HepG2 (cell line): ENCODE results near the gene USP24. TPM values are rescaled to one million over a fixed set of nuclear protein-coding genes. Genes with fewer than 3 reads are reported as not detected.

Experiments used
- ATAC-seq: fragments of 200-7000 bp; cut with Tn5 transposase; 3 replicates; pipeline ENCODE4 v1.9.1; 2020; ENCODE audit warnings: mild to moderate bottlenecking, moderate library complexity
- BruUV-seq: library from RNA; stranded (reverse); fragments of 400-500 nt; replicated peaks from 2 replicates; lab custom pipeline; 2021; lab: Mats Ljungman, UMichigan
- CTCF ChIA-PET: fragments of 300-600 bp; formaldehyde crosslinking; extraction: SDS; loops from one replicate; lab custom pipeline; 2021; ENCODE audit warnings: low total read pairs, inconsistent platforms, low intra/inter-chr PET ratio; lab: Yijun Ruan, JAX
- POLR2A ChIA-PET: fragments of 350-600 bp; sonication (Branson Sonifier 250); formaldehyde crosslinking; loops from one replicate; lab custom pipeline; 2020; ENCODE audit warnings: antibody characterized with exemption, inconsistent platforms; lab: Yijun Ruan, JAX
- DNase-seq: peaks from one replicate; pipeline ENCODE4 v3.0.0-alpha.2; 2015; ENCODE audit warnings: low spot score
- FAIRE-seq: peaks from 3 replicates; lab custom pipeline; 2011; peaks lifted over from hg19 to GRCh38; lab: Jason Lieb, UNC
- H2AFZ ChIP-seq: one replicate; pipeline ENCODE4 v1.6.1; 2011; ENCODE audit warnings: low read length, inconsistent platforms
- H3K27ac ChIP-seq: fragments of 300-600 bp; 3 replicates; pipeline ENCODE4 v1.8.0; 2011; ENCODE audit warnings: mixed run types, mild to moderate bottlenecking, mixed read lengths, low read length, inconsistent platforms; ENCODE audit not compliant: insufficient read depth; ENCODE audit errors: extremely low read length
- H3K27me3 ChIP-seq, 2 experiments: fragments of 200-600 bp in 1 of 2; 2 replicates in 1 of 2; 3 replicates in 1 of 2; pipeline versions ENCODE4 v1.6.0 to v1.8.0; 2011; ENCODE audit warnings: low read length in 2 of 2, mild to moderate bottlenecking in 2 of 2, moderate library complexity in 2 of 2, inconsistent platforms in 1 of 2; ENCODE audit not compliant: insufficient read depth in 2 of 2, control insufficient read depth in 1 of 2
- H3K36me3 ChIP-seq, 2 experiments: fragments of 200-600 bp in 1 of 2; replicated peaks in 1 of 2; 2 replicates in 1 of 2; 3 replicates in 1 of 2; pipeline versions ENCODE4 v1.5.1 to v1.8.0; 2011; ENCODE audit warnings: low read length in 2 of 2, inconsistent platforms in 1 of 2; ENCODE audit not compliant: insufficient read depth in 2 of 2, control insufficient read depth in 1 of 2
- H3K4me1 ChIP-seq: 2 replicates; pipeline ENCODE4 v1.5.1; 2012; ENCODE audit warnings: low read length, inconsistent platforms; ENCODE audit not compliant: insufficient read depth
- H3K4me2 ChIP-seq: 2 replicates; pipeline ENCODE4 v1.6.0; 2011; ENCODE audit warnings: low read depth, low read length, inconsistent platforms
- H3K4me3 ChIP-seq, 3 experiments: fragments of 200-600 bp in 1 of 3; sonication (generic), shearing (Covaris generic) in 1 of 3; replicated peaks in 1 of 3; 2 replicates each; pipeline ENCODE4 v1.5.1; 2011 to 2016; ENCODE audit warnings: low read length in 3 of 3, inconsistent platforms in 2 of 3, low read depth in 2 of 3, mild to moderate bottlenecking in 2 of 3, control low read depth in 1 of 3, mixed read lengths in 1 of 3; ENCODE audit not compliant: insufficient read depth in 1 of 3
- H3K79me2 ChIP-seq: one replicate; pipeline ENCODE4 v1.6.1; 2011; ENCODE audit warnings: low read length, inconsistent platforms; ENCODE audit not compliant: insufficient read depth
- H3K9ac ChIP-seq: 2 replicates; pipeline ENCODE4 v1.6.0; 2011; ENCODE audit warnings: mild to moderate bottlenecking, low read depth, low read length, inconsistent platforms; ENCODE audit not compliant: insufficient read depth
- H3K9me3 ChIP-seq: 2 replicates; pipeline ENCODE4 v1.5.1; 2012; ENCODE audit warnings: mild to moderate bottlenecking, low read length
- H4K20me1 ChIP-seq: 2 replicates; pipeline ENCODE4 v1.6.0; 2011; ENCODE audit warnings: inconsistent platforms, mild to moderate bottlenecking, low read length, moderate library complexity; ENCODE audit not compliant: insufficient read depth
- NFATC3 ChIP-seq: sonication (generic); formaldehyde crosslinking; IDR thresholded peaks from 2 replicates; pipeline ENCODE4 v1.5.1; 2020; ENCODE audit warnings: mild to moderate bottlenecking, missing genetic modification reagents
- RORA ChIP-seq: sonication (generic); formaldehyde crosslinking; IDR thresholded peaks from 2 replicates; pipeline ENCODE4 v1.5.0; 2020; ENCODE audit warnings: mild to moderate bottlenecking, missing genetic modification reagents, moderate library complexity
- SMARCC2 ChIP-seq: fragments of 450-650 bp; IDR thresholded peaks from 2 replicates; pipeline ENCODE4 v1.6.1; 2017; ENCODE audit warnings: antibody characterized with exemption, mild to moderate bottlenecking
- ZNF18 ChIP-seq: sonication (generic); formaldehyde crosslinking; IDR thresholded peaks from 2 replicates; pipeline ENCODE4 v1.8.0; 2022; ENCODE audit warnings: mild to moderate bottlenecking, missing genetic modification reagents; ENCODE audit not compliant: insufficient replicate concordance
- ZNF570 ChIP-seq: sonication (generic); formaldehyde crosslinking; IDR thresholded peaks from 2 replicates; pipeline ENCODE4 v1.4.0; 2020; ENCODE audit warnings: mild to moderate bottlenecking, missing genetic modification reagents, borderline replicate concordance
- ZNF605 ChIP-seq: sonication (generic); formaldehyde crosslinking; IDR thresholded peaks from 2 replicates; pipeline ENCODE4 v1.8.0; 2022; ENCODE audit warnings: mild to moderate bottlenecking, missing genetic modification reagents
- ZNF670 ChIP-seq: sonication (generic); formaldehyde crosslinking; IDR thresholded peaks from 2 replicates; pipeline ENCODE4 v1.8.0; 2022; ENCODE audit warnings: mild to moderate bottlenecking, missing genetic modification reagents, borderline replicate concordance
- WGBS: methylation state at CpG from one replicate; pipeline ENCODE4 v1.1.6; 2017; ENCODE audit warnings: low lambda C conversion rate; 5-methylcytosine and 5-hydroxymethylcytosine counted together
- in situ Hi-C: cut with HindIII; loops from 2 replicates; pipeline ENCODE4 v1.10.0; 2017; ENCODE audit warnings: low pct_unique_long_range_greater_than_20kb; ENCODE audit not compliant: extremely low pct_ligation_motif_present
- intact Hi-C: fragments of 100-400 bp; cut with micrococcal nuclease; formaldehyde crosslinking; loops from one replicate; pipeline ENCODE4 v1.10.0; 2022; ENCODE audit not compliant: unreplicated experiment
- polyA plus RNA-seq, 8 experiments: library from polyadenylated mRNA; depleted of rRNA in 3 of 8; stranded (reverse) in 7 of 8; unstranded in 1 of 8; fragments of >200 nt; fragmentation: Illumina TruSeq in 4 of 8; extraction: Trizol in 4 of 8; gene quantifications; 2 replicates each; pipeline versions ENCODE4 v1.2.1 to v1.2.3, GENCODE V29; 2011 to 2016; ENCODE audit warnings: low read depth in 4 of 8, missing spikeins in 1 of 8, mixed read lengths in 1 of 8; ENCODE audit not compliant: insufficient read depth in 1 of 8
- total RNA-seq, 5 experiments: library from RNA; depleted of rRNA; stranded (reverse); fragments of >200 nt; fragmentation: Illumina TruSeq; extraction: Trizol; gene quantifications; 2 replicates each; pipeline ENCODE4 v1.2.3, GENCODE V29; 2016; ENCODE audit warnings: low read depth in 1 of 5
- TF ChIP-seq, protein P1 (sequence below): IDR thresholded peaks from 2 replicates; pipeline ENCODE4 v1.6.1; 2016

Gene USP24
- total and polyA plus RNA-seq, 2 of the 13 experiments (the other 11 are each of a cell fraction or from before 2014, with no cell fraction given) = 18.8 to 47.6 TPM

GRCh38 chr1:55216096-55216495, 932 bp upstream of the USP24 start:
- Histone ChIP-seq H3K9ac (peak overlapping the region; percentile 97), H3K4me2 (peak overlapping the region; percentile 93), H3K4me1 (peaks cover 43% of the 10 kb centered on the region), H3K4me3 (peak overlapping the region; percentile 87 to 98 (median 94)), H3K79me2 (peaks cover 45% of the 10 kb centered on the region), H3K27ac (peak overlapping the region; percentile 90), H4K20me1 (no peaks in the 10 kb centered on the region), H3K27me3 (no peaks in the 10 kb centered on the region; a peak in 1 of 5 replicates)
- in situ Hi-C loops = no loop called here
- no peak for FAIRE-seq
- ChIA-PET POLR2A (interaction anchor here (1.1 to 3.8 kb wide), 2 partner anchors 17 to 29 kb away, joined by 3 to 26 read pairs; no protein-coding TSS in a partner anchor), CTCF (no interaction called here)
- WGBS = 11% methylated on average over 9 of the region's 9 CpGs
- no peak for ATAC-seq
- DNase-seq = no peak
- no peak for TF ChIP-seq NFATC3 (CRISPR knock-in tag)
- TF ChIP-seq RORA (CRISPR knock-in tag) = 0 out of 2 replicates have a peak, but pooled peaks have one; percentile 35
- no peak for TF ChIP-seq ZNF570 (CRISPR knock-in tag)
- TF ChIP-seq ZNF18 (CRISPR knock-in tag) = peak; percentile 2
- TF ChIP-seq ZNF605 (CRISPR knock-in tag) = no peak
- TF ChIP-seq ZNF670 (CRISPR knock-in tag) = 0 out of 2 replicates have a peak, but pooled peaks have one; percentile 7
- no peak for TF ChIP-seq SMARCC2
- TF ChIP-seq, protein P1, sequence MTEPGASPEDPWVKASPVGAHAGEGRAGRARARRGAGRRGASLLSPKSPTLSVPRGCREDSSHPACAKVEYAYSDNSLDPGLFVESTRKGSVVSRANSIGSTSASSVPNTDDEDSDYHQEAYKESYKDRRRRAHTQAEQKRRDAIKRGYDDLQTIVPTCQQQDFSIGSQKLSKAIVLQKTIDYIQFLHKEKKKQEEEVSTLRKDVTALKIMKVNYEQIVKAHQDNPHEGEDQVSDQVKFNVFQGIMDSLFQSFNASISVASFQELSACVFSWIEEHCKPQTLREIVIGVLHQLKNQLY (CRISPR knock-in tag) = 0 out of 2 replicates have a peak, but pooled peaks have one; percentile 9
- TF ChIP-seq, all 625 proteins: peak for 4
- H2AFZ ChIP-seq = peak overlapping the region; percentile 7
- H3K36me3 ChIP-seq = no peaks in the 10 kb centered on the region; a peak in 1 of 5 replicates
- H3K9me3 ChIP-seq = no peaks in the 10 kb centered on the region
- BruUV-seq = TSS peak; percentile 85
- intact Hi-C loops = loop anchor here (10.0 kb wide), 1 partner anchor 51 kb away; no protein-coding TSS in a partner anchor
